GM20431 (cell line): ENCODE data around the gene PCSK9.

Experiments
- in situ Hi-C: fragments of 300-500 bp; cut with MseI, MboI; formaldehyde crosslinking; loops from one replicate; pipeline ENCODE4 v1.15.0; 2020; ENCODE audit warnings: low sequenced_read_pairs; ENCODE audit not compliant: unreplicated experiment

The PCSK9 gene

DNA sequence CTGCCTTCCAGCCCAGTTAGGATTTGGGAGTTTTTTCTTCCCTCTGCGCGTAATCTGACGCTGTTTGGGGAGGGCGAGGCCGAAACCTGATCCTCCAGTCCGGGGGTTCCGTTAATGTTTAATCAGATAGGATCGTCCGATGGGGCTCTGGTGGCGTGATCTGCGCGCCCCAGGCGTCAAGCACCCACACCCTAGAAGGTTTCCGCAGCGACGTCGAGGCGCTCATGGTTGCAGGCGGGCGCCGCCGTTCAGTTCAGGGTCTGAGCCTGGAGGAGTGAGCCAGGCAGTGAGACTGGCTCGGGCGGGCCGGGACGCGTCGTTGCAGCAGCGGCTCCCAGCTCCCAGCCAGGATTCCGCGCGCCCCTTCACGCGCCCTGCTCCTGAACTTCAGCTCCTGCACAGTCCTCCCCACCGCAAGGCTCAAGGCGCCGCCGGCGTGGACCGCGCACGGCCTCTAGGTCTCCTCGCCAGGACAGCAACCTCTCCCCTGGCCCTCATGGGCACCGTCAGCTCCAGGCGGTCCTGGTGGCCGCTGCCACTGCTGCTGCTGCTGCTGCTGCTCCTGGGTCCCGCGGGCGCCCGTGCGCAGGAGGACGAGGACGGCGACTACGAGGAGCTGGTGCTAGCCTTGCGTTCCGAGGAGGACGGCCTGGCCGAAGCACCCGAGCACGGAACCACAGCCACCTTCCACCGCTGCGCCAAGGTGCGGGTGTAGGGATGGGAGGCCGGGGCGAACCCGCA, at the start of gene PCSK9:
PCSK9 (plus strand) TSS at position 207 of the 741 bp plus-strand sequence; CDS start at position 497, 290 bp downstream.
- in situ Hi-C loops, result no loop called here

DNA sequence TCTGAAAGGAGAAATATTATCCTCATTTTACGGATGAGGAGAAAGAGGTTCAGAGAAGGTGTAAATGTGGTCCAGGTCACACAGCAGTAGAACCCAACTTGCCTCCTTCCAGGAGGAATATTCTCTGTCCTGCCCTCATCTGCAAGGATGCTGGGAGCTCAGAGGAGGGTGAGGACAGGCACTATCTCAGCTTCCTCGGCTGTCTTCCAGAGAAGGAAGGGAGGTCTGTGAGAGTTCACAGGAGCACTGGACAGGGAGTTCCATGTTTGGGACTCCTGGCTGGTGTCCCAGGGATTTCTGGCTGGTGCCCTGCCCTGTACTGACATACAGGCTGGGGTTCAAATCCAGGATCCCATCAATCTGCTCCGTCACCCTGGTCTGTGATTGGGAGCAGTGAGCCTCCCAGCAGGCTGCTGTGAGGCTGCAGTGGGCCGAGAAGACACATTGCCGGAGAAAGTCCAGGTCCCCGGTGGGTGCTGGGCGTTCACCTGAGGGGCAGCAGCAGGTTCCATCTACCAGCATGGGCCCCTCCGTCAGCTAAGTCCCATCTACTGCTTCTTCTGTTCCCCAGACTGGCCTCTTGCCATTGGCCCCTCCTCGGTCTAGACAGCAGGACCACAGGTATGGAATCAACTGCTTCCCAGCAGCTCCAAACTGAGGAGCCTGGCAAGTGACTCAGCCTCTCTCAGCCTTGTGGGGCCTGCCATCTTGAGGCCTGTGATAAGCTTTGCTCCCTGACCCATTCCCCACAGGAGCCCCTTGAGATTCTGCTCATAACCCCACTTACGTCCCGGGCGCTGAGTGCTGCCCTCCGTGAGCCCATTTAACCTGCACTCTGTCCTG, 49.2 kb upstream of the PCSK9 start:
- in situ Hi-C loops, result no loop called here

DNA sequence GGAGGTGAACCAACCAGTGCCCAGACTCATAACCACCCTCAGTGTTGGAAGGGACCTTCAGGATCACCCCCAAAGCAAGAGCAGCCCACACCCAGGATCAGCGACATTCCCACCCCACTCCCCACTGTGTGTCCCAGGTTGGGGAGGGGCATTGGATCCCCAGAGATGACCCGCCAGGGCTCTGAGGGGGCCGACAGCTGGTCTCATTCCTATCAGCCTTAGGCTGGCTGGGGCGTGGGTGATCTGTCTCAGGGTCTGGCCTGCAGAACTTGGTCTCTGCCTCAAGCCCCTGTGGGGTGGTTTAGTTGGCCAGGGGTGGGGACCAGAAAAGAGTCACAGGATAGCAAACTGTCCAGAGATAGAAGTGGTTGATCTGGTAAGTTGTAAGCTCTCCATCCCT, 48.4 kb upstream of the PCSK9 start:
- in situ Hi-C loops, result no loop called here

DNA sequence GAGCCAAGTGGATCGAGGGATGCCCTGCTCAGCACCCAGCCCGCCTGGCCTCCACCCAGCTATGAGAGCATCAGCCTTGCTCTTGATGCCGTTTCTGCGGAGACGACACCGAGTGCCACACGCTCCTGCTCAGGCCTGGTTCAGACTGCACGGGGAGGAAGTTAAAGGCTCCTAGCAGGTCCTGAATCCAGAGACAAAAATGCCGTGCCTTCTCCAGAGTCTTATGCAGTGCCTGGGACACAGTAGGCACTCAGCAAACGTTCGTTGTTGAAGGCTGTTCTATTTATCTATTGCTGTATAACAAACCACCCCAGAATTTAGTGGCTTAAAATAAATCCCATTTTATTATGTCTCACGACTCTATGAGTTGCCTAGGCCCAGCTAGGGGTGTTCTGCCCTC, 47.4 kb upstream of the PCSK9 start:
- in situ Hi-C loops, result no loop called here

DNA sequence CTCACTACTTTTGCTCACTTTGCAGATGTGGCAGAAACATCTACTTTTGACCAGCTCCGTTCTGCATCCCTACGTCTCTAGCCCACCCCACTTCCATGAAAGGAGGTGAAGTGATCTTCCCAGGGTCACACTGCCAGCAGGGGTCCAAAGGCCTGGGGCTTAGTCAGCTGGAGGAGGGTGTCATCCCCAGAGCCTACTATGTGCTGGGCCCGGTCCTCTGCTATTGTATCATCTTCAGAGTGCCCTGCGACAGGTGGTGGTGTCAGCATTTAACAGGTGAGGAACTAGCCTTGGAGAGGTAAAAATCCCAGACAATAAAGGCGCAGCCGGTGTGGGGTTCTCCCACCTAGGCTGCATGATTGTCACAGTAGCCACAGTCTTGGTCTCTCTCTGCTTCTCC, 46.2 kb upstream of the PCSK9 start:
- in situ Hi-C loops, result no loop called here

DNA sequence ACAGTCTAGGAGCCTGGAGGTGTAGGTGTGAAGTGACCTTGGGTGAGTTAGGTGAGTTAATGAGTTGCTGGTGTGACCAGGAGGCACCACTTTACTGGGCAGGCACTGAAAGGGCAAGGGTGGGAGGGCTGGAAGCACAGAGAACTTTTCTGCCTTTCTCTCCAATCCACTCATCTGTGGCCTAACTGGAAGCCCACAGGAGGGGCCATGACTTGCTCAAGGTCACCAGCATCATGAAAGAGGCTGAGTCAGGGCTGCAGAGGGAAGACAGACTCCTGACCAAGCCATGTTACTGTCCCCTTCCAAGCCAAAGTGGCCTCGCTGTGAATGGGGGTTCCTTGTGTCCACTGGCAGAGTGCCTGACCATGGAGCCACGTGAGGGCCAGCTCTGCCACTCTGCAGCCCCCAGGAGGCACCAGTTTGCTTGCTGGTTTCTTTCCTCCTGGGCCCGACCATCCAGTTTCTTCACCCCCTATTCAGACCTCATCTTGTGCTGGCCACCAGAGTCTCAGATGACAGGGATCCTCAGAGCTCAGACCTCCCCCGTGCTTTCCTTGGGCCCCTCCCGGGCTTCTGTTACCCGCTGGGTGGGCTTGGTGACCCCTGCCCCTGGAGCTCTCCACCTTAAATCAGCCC, 44.9 kb upstream of the PCSK9 start:
- in situ Hi-C loops, result no loop called here

DNA sequence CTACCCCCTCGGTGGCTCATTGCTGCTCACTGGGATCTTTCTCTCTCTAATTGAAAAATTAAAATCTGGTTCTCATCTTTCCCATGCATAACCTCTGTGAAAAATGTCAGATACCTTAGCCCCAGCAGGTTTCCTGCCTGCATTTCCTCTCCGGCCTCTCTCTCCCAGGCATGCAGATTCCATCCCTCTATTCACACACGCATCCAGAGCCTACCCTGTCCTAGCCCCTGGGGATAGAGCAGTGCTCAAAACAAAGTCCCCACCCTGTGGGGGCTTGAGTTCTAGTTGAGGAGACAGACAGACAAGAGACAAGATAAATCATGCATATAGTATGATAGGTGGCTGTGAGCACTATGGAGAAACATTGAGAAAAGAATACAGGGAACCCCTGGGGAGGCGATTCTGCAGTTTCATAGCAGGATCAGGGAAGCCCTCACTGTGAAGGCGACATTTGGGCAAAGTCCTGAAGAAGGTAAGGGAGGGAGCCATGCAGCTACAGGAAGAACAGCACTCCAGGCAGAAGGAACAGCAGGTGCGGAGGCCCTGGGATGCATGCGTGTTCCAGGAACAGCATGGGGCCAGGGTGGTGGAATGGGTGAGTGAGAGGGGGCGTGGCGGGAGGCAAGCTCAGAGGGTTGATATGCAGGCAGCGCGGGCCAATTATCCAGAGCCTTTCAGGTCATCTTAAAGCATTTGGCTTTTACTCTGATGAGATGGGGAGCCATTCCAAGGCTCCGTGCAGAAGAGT, 44.2 kb upstream of the PCSK9 start:
- in situ Hi-C loops, result loop anchor here (5.0 kb wide), 1 partner anchor 43 kb away; no protein-coding TSS in a partner anchor

DNA sequence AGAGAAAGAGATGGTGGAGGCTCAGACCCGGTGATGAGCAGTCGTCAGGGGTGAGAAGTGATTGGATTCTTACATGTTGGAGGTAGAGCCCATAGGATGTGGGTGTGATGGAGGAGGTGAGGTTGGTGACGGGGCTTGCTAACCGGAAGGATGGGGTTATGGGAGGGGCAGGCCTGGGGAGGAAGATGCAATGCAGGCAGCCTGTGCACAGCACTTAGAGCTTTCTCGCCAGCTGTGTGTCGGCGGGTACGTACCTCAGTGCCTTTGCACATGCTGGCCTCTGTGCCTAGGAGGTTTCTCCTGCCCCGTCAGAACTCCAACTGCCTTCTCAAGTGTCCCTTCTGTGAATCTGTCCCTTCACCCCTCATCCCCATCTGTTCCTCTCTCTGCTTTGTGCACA, 43.5 kb upstream of the PCSK9 start:
- in situ Hi-C loops, result loop anchor here (5.0 kb wide), 1 partner anchor 44 kb away; no protein-coding TSS in a partner anchor

DNA sequence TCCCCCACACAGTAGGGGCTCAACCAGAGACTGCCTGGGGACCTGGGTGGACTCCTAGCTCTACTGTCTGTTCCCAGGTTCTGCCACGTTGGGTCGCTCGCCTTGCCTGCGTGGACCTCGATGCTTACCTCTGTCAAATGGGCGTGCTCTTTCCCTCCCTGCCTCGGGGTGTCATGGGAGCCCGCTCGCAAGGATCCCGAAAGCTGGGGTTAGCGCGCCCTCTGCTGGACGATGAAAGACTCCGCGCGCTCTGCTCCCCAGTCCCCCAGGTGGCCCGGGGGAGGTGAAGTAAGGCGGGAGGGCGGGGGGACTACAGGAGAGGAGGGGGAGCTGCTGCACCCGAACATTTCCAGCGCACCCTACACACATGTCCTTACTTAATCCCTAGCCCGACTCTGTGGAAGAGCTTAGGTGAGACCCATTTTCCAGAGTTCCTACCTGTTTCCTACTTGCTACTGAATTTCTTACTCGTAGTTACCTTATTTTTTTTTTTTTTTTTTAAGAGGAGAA, 42.9 kb upstream of the PCSK9 start:
- in situ Hi-C loops, result loop anchor here (5.0 kb wide), 1 partner anchor 44 kb away; no protein-coding TSS in a partner anchor

DNA sequence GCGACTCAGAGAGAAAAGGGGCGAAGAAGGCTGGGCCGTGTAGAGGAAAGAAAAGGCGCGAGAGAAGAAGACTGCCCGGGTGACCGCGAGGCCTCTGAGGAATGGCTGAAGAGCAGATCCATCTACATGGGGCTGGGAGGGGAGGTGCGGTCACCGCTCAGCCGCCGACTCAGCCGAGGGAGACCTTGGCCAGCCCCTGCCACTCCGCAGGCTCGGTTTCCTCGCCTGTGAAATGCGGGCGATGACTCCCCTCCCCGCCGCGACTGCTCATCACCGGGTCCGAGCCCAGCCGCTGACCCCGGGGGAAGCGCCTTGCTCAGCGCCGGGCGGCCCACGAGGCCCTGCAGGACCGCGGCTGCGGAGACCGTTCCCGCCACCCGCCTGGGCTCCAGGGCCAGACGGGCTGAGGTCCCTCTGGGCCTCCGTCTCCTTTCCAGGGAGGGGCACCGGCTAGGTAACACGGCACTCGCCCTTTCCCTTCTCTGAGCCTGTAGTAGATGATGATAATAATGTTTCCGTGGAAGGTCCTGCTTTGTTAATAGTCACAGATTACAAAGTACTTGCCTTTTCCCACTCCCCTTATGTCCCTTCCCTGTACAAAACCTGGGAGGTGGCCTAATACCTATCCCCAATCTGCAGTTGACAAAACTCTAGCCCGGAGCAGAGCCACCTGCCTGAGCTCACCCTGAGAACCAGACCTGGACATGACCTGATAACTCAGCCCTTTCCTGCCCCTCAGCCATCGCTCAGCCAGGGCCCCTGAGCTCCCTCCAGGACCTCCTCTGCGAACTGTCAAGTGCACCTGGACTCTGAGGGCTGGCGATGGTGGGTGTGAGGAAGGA, 42.3 kb upstream of the PCSK9 start:
- in situ Hi-C loops, result loop anchor here (5.0 kb wide), 1 partner anchor 45 kb away; no protein-coding TSS in a partner anchor

DNA sequence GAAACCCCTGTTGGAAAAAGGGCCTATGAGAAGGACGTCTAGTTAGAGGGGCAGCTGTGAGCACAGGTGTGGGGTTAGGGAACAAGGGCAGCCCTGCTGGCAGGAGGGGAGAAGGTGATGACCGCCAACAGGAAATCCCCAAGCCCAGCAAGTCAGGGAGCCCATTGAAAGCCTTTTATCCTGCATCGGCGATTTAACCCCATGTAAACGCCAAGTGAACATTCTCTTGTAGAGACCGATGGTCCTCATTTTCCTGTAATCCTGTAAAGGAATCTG, 41.7 kb upstream of the PCSK9 start:
- in situ Hi-C loops, result loop anchor here (5.0 kb wide), 1 partner anchor 45 kb away; no protein-coding TSS in a partner anchor

DNA sequence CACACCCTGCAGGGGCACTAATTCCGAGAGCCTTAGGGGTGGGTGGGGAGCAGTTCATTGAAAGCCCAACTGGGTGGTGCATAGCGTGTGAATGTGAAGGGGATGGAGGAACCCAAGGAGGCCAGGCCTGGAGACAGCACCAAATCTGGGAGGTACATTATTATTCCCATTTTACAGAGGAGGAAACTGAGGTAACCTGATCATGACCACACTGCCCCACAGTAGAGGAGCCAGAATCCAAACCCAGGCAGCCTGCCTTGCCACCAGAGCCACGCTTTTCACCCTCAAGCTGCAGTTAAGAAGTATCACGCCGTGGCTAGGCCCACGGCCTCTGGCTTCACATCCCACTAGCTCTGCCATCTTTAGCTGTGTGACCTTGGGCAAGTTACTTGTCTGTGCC, 41.2 kb upstream of the PCSK9 start:
- in situ Hi-C loops, result loop anchor here (5.0 kb wide), 1 partner anchor 46 kb away; no protein-coding TSS in a partner anchor

DNA sequence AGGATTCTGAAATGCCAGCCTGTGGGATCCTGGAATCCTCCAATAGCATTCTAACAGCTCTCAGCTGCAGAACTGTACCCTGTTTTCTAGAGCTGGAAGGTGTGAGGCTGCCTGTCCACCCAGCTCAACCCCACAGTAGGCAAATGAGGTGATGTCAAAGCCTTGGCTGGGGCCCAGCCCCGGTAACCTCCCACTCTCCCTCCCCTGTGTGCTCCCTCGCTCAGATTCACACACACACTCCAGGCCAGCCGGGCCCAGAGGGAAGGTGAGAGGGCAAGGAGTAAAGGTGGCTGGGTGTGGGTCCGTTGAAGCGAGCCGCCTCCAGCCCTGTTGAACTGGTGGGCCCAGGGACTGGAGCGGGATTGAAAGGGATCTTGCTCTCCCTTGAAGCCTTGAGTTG, 40.7 kb upstream of the PCSK9 start, which contains the start of gene BSND:
BSND (plus strand) TSS at position 257 of the 400 bp plus-strand sequence. CDS start 254 bp downstream, outside the sequence.
- in situ Hi-C loops, result loop anchor here (5.0 kb wide), 1 partner anchor 46 kb away; no protein-coding TSS in a partner anchor

DNA sequence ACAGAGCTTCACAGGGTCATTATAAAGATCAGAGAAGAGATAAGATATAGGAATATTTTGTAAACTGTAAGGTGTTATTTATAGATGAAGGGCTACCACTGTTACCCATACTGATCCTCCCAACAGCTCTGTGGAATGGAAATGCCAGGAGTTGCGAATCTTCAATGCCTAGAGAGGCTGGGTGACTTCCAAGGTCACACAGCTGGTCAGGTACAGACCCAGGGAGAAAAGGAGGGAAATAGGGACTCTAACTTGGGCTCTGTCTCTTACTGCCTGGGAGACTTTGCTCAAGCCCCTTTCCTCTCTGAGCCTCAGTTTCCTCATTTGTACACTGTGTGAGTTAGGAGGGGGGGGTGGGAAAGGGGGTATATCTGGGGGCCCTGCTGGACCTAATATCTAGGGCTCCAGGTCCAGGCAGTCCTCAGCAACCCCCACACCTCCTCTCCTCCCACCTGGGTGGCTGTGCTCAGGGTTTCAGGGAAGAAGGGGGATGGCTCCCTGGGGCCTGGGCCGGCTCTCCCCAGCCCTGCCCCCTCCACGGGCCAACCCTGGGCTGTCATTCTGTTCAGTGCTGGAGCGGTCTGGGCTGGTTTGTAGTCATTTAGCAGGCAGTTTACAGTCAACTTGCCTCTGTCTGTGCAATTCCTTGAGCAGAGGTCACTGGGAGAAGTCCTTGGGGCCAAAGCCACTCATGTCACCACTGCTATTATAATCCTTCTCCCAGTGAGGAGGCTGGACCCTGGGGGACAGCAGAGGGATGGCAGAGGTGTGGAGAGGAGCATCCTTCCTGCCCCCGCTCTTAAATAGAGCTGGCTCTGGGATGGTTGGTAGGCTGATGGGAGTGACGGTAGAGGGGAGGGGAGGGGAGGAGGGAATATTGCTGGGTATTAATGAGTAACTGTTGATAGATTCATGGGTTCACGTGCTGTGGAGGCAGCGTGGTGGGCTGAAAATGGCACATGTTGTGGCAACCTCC, 39.0 kb upstream of the PCSK9 start:
- in situ Hi-C loops, result no loop called here

DNA sequence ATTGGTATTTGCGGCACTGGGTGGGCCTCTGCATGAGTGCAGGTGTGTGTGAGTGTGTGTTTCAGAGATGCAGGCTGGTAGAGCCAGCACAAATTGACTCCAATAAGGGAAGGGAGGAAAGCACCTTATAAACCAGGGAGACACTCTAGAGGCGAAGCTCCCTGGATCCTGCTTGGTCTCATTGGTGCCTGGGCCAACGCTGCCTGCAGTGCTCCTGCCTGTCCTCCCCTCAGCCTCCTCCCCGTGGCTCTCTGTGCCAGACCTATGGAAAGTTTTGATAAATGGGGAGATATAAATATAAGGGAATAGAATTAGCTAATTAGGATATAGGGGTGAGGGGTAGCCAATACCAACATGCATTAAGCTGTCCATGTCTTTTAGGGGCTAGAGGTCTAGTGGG, 38.0 kb upstream of the PCSK9 start:
- in situ Hi-C loops, result no loop called here

DNA sequence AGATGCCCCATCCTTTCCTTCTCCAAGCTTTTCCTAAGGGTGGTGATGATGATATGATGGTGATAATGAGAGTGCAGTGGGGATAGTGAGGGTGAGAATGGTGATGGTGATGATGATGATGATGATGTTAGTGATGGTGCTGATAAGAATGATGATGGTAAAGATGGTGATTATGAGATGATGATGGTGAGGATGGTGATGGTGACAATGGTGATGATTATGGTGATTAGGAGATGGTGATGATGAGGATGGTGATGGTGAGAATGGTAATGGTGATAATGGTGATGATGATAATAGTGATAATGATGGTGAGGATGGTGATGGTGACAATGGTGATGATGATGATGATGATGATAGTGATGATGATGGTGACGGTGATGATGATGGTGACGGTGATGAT, 36.7 kb upstream of the PCSK9 start:
- in situ Hi-C loops, result no loop called here

DNA sequence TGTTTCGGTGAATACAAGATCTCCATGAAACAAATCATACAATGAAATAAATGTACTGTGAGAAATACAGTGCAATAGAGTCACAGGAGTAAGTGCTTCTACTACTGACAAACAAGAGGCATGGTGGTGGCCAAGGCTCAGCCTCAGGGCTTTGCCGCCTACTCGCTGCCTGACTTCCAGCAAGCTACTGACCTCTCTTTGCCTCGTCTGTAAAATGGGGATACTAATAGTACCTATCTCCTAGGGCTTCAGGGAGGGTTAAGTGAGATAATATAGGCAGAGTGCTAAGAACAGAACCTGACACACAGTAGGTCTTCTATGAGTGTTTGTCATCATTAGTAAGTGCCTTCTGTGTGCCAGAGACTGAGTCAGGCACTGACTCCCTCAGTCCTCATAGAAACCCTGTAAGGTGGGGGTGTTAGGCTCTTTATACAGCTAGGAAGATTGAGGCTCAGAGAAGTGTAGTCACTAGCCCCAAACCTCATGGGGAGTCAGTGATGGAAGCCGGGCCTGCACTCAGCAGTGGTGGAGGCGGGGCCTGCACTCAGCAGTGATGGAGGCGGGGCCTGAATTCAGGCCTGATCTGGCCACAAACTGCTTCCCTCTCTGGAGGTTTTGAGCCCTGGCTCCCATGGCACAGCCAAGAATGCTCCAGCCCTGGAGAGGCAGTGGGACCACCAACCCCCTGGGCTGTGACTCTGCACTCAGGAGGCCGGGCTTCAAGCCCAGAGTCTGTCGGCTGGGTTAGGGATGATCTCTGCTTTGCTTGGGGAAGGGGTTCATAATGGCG, 33.8 kb upstream of the PCSK9 start:
- in situ Hi-C loops, result no loop called here
